Trophoblast cell (in vitro differentiated cells and primary cell): ENCODE results near the gene ARHGAP40.

ENCODE experiments used
- DNase-seq, 2 donors: peaks; one replicate each; pipeline ENCODE4 v3.0.0-alpha.2; 2016
- H2AFZ ChIP-seq: 2 replicates; pipeline ENCODE4 v1.6.1; 2013; ENCODE audit warnings: low read length, moderate library complexity, mild to moderate bottlenecking; ENCODE audit not compliant: insufficient read depth, poor library complexity
- H2AK5ac ChIP-seq: 2 replicates; pipeline ENCODE4 v1.6.1; 2013; ENCODE audit warnings: mild to moderate bottlenecking, low read length
- H2BK120ac ChIP-seq: 2 replicates; pipeline ENCODE4 v1.6.1; 2013; ENCODE audit warnings: low read length, mild to moderate bottlenecking, moderate library complexity; ENCODE audit not compliant: insufficient read depth, poor library complexity
- H2BK12ac ChIP-seq: 2 replicates; pipeline ENCODE4 v1.6.1; 2013; ENCODE audit warnings: mild to moderate bottlenecking, low read length, moderate library complexity
- H2BK5ac ChIP-seq: 2 replicates; pipeline ENCODE4 v1.6.1; 2013; ENCODE audit warnings: low read length, low read depth, moderate library complexity, mild to moderate bottlenecking; ENCODE audit not compliant: poor library complexity
- H3K14ac ChIP-seq: 2 replicates; pipeline ENCODE4 v1.6.1; 2013; ENCODE audit warnings: mild to moderate bottlenecking, low read length
- H3K18ac ChIP-seq: 2 replicates; pipeline ENCODE4 v1.6.1; 2013; ENCODE audit warnings: mild to moderate bottlenecking, low read length
- H3K23ac ChIP-seq: 2 replicates; pipeline ENCODE4 v1.6.1; 2013; ENCODE audit warnings: low read length
- H3K27ac ChIP-seq: 2 replicates; pipeline ENCODE4 v1.5.1; 2013; ENCODE audit warnings: low read depth, mild to moderate bottlenecking, inconsistent platforms, low read length, moderate library complexity
- H3K27me3 ChIP-seq: 2 replicates; pipeline ENCODE4 v1.6.1; 2013; ENCODE audit warnings: inconsistent platforms, mild to moderate bottlenecking, low read length, moderate library complexity; ENCODE audit not compliant: insufficient read depth
- H3K36me3 ChIP-seq, 2 experiments: 1 replicate in 1 of 2; 2 replicates in 1 of 2; pipeline ENCODE4 v1.6.1; 2013; ENCODE audit warnings: low read length in 2 of 2, mild to moderate bottlenecking in 2 of 2, moderate library complexity in 1 of 2; ENCODE audit not compliant: insufficient read depth in 2 of 2, control insufficient read depth in 1 of 2
- H3K4ac ChIP-seq: 2 replicates; pipeline ENCODE4 v1.6.1; 2013; ENCODE audit warnings: low read depth, mild to moderate bottlenecking, low read length, moderate library complexity
- H3K4me1 ChIP-seq, 2 experiments: 1 replicate in 1 of 2; 2 replicates in 1 of 2; pipeline ENCODE4 v1.6.1; 2013; ENCODE audit warnings: low read length in 2 of 2, mild to moderate bottlenecking in 2 of 2, moderate library complexity in 1 of 2; ENCODE audit not compliant: insufficient read depth in 2 of 2, control insufficient read depth in 1 of 2
- H3K4me2 ChIP-seq: 2 replicates; pipeline ENCODE4 v1.6.1; 2013; ENCODE audit warnings: inconsistent platforms, mild to moderate bottlenecking, low read length, moderate library complexity
- H3K4me3 ChIP-seq: 2 replicates; pipeline ENCODE4 v1.5.1; 2013; ENCODE audit warnings: mild to moderate bottlenecking, low read depth, low read length, inconsistent platforms
- H3K79me1 ChIP-seq: one replicate; pipeline ENCODE4 v1.6.1; 2013; ENCODE audit warnings: low read length
- H3K79me2 ChIP-seq: 2 replicates; pipeline ENCODE4 v1.6.1; 2013; ENCODE audit warnings: low read length, mild to moderate bottlenecking; ENCODE audit not compliant: control insufficient read depth, insufficient read depth, poor library complexity
- H3K9ac ChIP-seq: 2 replicates; pipeline ENCODE4 v1.6.1; 2013; ENCODE audit warnings: mild to moderate bottlenecking, low read length
- H3K9me3 ChIP-seq: 2 replicates; pipeline ENCODE4 v1.6.1; 2013; ENCODE audit warnings: low read depth, mild to moderate bottlenecking, control low read depth, inconsistent platforms, low read length; ENCODE audit not compliant: insufficient read depth
- H4K12ac ChIP-seq: 2 replicates; pipeline ENCODE4 v1.6.1; 2013; ENCODE audit warnings: low read depth, mild to moderate bottlenecking, low read length, moderate library complexity
- H4K8ac ChIP-seq: 2 replicates; pipeline ENCODE4 v1.6.1; 2013; ENCODE audit warnings: low read depth, mild to moderate bottlenecking, low read length, moderate library complexity
- H4K91ac ChIP-seq: one replicate; pipeline ENCODE4 v1.6.1; 2013; ENCODE audit warnings: low read depth, mild to moderate bottlenecking, low read length, moderate library complexity
- WGBS: extraction: QIAGEN DNeasy Blood & Tissue Kit; methylation state at CpG from one replicate; pipeline ENCODE4 v1.1.7; 2013; ENCODE audit warnings: missing lambda C conversion rate; ENCODE audit not compliant: insufficient read length, insufficient coverage; ENCODE audit errors: extremely low coverage; 5-methylcytosine and 5-hydroxymethylcytosine counted together

Gene ARHGAP40

GRCh38 chr20:38607351-38607750 is 5.7 kb downstream of the ARHGAP40 start:
- Histone ChIP-seq H2BK12ac (peak overlapping the region; percentile 25), H4K91ac (no peak overlapping the region), H4K12ac (no peak overlapping the region), H3K14ac (no peak overlapping the region), H3K4me1 (peaks cover 9 to 10% of the 10 kb centered on the region in 2 experiments), H3K9me3 (no peaks in the 10 kb centered on the region), H3K4ac (no peak overlapping the region), H2AK5ac (peak overlapping the region; percentile 18), H2BK120ac (no peak overlapping the region), H2BK5ac (no peak overlapping the region), H3K27ac (no peak overlapping the region), H3K4me2 (no peak overlapping the region), H3K9ac (no peak overlapping the region), H3K23ac (no peak overlapping the region), H3K36me3 (no peaks in the 10 kb centered on the region), H3K18ac (peak overlapping the region; percentile 5), H3K4me3 (no peak overlapping the region), H3K27me3 (no peaks in the 10 kb centered on the region), H4K8ac (no peak overlapping the region), H3K79me2 (no peaks in the 10 kb centered on the region), H2AFZ (no peak overlapping the region), H3K79me1 (peaks cover 4% of the 10 kb centered on the region)
- no CpG with 5 or more reads among the region's 12 CpGs for WGBS
- no peak for DNase-seq

DNA sequence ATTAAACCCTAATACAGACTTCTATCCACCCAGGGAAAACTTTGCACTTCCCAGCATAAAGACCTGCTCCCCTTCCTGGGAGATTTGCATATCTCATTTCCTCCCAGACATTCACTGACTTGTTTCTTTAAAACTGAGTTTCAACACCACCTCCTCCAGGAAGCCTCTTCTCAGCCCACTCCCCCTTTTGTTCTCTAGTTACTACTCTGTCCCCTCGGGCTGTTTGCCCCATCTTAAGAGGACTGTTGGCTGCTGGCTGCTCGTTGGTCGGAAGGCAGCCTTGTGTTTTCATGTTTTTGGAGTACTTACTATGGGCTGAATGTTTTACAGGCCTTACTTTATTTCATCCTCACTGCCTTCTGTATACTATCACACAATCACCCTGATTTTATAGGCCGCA is 6.6 kb downstream of the ARHGAP40 start:
- H3K4me1 ChIP-seq = peaks cover 9 to 10% of the 10 kb centered on the region in 2 experiments
- H3K4me2 ChIP-seq = no peak overlapping the region
- no peak overlapping the region for H2BK5ac ChIP-seq
- no peak overlapping the region for H3K18ac ChIP-seq
- no peak overlapping the region for H4K12ac ChIP-seq
- H3K27ac ChIP-seq = no peak overlapping the region
- WGBS = no CpG with 5 or more reads among the region's 4 CpGs
- H2AFZ ChIP-seq = peak overlapping the region; percentile 35
- H3K27me3 ChIP-seq = no peaks in the 10 kb centered on the region
- peaks cover 4% of the 10 kb centered on the region for H3K79me1 ChIP-seq
- H2BK120ac ChIP-seq = no peak overlapping the region
- H2BK12ac ChIP-seq = no peak overlapping the region
- no peak overlapping the region for H2AK5ac ChIP-seq
- no peak overlapping the region for H3K9ac ChIP-seq
- no peak overlapping the region for H3K14ac ChIP-seq
- no peak overlapping the region for H3K4me3 ChIP-seq
- H3K9me3 ChIP-seq = no peaks in the 10 kb centered on the region
- no peak overlapping the region for H3K4ac ChIP-seq
- H3K23ac ChIP-seq = no peak overlapping the region
- no peak overlapping the region for H4K91ac ChIP-seq
- H3K79me2 ChIP-seq = no peaks in the 10 kb centered on the region
- no peak for DNase-seq
- no peak overlapping the region for H4K8ac ChIP-seq
- no peaks in the 10 kb centered on the region for H3K36me3 ChIP-seq

- no peaks in the 10 kb centered on the region for H3K27me3 ChIP-seq
- no peak overlapping the region for H2AK5ac ChIP-seq
- H3K27ac ChIP-seq = no peak overlapping the region
- peaks cover 9 to 10% of the 10 kb centered on the region in 2 experiments for H3K4me1 ChIP-seq
- H2AFZ ChIP-seq = no peak overlapping the region
- H3K4me3 ChIP-seq = no peak overlapping the region
- H3K4me2 ChIP-seq = no peak overlapping the region
- no peak overlapping the region for H2BK5ac ChIP-seq
- no peaks in the 10 kb centered on the region for H3K36me3 ChIP-seq
- DNase-seq = no peak
- no peak overlapping the region for H4K12ac ChIP-seq
- no peak overlapping the region for H4K91ac ChIP-seq
- H3K9ac ChIP-seq = no peak overlapping the region
- no peak overlapping the region for H3K18ac ChIP-seq
- H2BK12ac ChIP-seq = no peak overlapping the region
- peaks cover 4% of the 10 kb centered on the region for H3K79me1 ChIP-seq
- H3K79me2 ChIP-seq = no peaks in the 10 kb centered on the region
- H3K9me3 ChIP-seq = no peaks in the 10 kb centered on the region
- H2BK120ac ChIP-seq = no peak overlapping the region
- H3K14ac ChIP-seq = no peak overlapping the region
- H3K23ac ChIP-seq = no peak overlapping the region
- no peak overlapping the region for H4K8ac ChIP-seq
- H3K4ac ChIP-seq = no peak overlapping the region
- no CpG with 5 or more reads among the region's 4 CpGs for WGBS
Measured at GRCh38 chr20:38609815-38610214, 8.2 kb downstream of the ARHGAP40 start.

- no peaks in the 10 kb centered on the region for H3K36me3 ChIP-seq
- H3K14ac ChIP-seq = no peak overlapping the region
- H4K91ac ChIP-seq = no peak overlapping the region
- H3K4me2 ChIP-seq = no peak overlapping the region
- no peaks in the 10 kb centered on the region for H3K79me2 ChIP-seq
- H3K79me1 ChIP-seq = no peaks in the 10 kb centered on the region
- DNase-seq = peak in 1 of 2 donors; percentile 56
- no peaks in the 10 kb centered on the region for H3K27me3 ChIP-seq
- H4K8ac ChIP-seq = no peak overlapping the region
- no peak overlapping the region for H2AK5ac ChIP-seq
- H3K4ac ChIP-seq = no peak overlapping the region
- H2BK5ac ChIP-seq = no peak overlapping the region
- no peak overlapping the region for H3K18ac ChIP-seq
- no peaks in the 10 kb centered on the region for H3K9me3 ChIP-seq
- no peak overlapping the region for H2BK120ac ChIP-seq
- H3K23ac ChIP-seq = no peak overlapping the region
- no peak overlapping the region for H3K27ac ChIP-seq
- peaks cover 5 to 6% of the 10 kb centered on the region in 2 experiments for H3K4me1 ChIP-seq
- no peak overlapping the region for H2BK12ac ChIP-seq
- H3K9ac ChIP-seq = no peak overlapping the region
- H2AFZ ChIP-seq = no peak overlapping the region
- WGBS = no CpG with 5 or more reads among the region's 5 CpGs
- no peak overlapping the region for H3K4me3 ChIP-seq
- H4K12ac ChIP-seq = no peak overlapping the region
Measured at GRCh38 chr20:38610521-38610920, 8.9 kb downstream of the ARHGAP40 start.
